DMS 273 treated with DMSO at 0.1 percent for 48 hours (cell line): ENCODE data around the gene LRRIQ4.

Experiments used
- DNase-seq: peaks from one replicate; lab custom pipeline; 2025; lab: John Stamatoyannopoulos, UW

The LRRIQ4 gene

DNA sequence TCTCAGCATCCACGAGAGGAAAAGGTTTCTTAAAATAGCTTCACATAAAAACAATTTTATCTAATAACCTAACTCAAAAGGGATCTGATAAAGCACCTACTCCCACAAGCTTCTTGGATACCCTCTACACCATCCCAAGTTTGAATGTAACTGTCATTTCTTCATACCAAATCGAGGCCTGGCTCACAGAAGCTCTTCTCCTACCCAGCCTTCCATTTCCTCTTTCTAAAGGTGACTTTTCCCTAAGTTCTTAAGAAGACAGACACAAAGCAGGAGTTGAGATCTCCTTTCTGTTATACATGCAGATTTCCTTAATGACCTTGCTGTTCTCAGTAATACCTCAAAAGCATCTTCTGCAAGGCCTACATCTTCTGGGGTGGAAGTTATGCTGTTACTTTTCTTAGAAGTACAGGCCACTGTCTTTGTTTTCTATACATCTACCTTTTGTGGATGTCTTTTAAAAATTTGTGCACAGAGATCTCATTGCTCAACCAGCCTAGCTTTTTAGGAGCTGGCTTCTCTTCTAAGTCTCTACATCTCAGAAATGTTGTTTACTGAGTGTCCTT, 3.4 kb upstream of the LRRIQ4 start:
- no peak for DNase-seq

DNA sequence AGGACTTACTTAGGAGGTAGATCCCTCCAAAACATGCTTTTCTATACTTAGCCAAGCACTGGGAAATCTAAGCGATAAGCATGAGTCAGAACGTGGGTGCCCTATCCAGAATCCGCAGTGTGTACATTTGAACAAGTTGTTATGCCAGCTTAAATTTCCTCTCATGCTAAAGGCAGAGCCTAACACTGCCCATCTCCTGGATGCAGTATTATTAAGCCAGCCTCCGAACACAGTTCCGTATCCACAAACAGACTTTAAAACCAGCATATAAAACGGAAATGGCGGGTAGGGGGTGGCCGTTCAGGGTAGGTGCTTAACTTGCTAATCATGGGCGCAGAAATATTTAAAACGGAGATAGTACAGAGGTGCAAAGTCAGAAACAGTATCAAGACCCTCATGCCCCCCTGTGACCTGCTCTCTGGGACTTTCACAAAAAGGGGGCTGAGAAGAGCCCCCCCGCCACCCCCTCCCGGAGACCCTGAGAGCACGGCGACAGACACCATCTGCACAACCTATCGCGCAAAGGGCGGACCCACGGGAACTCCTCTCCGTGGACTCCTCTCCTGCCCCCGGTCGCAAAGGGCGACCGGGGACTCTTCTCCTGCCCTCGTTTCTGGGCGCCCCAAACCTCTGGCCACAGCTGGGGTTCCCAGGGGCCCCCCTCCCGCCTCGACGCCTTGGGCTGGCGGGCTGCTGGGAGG, 889 bp upstream of the LRRIQ4 start:
- DNase-seq: peak; percentile 41

DNA sequence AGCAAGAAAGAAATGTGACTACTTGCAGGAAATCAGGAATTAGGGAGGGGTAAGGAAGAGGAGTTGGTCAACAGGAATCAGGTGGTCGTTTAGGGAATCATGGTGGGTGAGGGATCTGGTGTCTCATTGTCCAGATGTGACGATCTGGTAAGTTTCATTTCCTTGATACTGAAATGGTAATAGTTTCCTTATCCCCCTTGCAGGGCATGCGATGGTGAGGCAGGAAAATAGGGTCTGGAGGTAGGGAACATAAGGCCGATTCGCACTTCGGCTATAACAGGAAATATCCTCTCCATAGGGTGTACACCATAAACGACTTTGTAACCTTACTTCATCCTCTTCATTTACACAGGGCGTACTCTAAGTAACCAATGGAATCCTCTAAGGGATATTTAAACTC, 608 bp downstream of the LRRIQ4 start:
- DNase-seq: no peak

DNA sequence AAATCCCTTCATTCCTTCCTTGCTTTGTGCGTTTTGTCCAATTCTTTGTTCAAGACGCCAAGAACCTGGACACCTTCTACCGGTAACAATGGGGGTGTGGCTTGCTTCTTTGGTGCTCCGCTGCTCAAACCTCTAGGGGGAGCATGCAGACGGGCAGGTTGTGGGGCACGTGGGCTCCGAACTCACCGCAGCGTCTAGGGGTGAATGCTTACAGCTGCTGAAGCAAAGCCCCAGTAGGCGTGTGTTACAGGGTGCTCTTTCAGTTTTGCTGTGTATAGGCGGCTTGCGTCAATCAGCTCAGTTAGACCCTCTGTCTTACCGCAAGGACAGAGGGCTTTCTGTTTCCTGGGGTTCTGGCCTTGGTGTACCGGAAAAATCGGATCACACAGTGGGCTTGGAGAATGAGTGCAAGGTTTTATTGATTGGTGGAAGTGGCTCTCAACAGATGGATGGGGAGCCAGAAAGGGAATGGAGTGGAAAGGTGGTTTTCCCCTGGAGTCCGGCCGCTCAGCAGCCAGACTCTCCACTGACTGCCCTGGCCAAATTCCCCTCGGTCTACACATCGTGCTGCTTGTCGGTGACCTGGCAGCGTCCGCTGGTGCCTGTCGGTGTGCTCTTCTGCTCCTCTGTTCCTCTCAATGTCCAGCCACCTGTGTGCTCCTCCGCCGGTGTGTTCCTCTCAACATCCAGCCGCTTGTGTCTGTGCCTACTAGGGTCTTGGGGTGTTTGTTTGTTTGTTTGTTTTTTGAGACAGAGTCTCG, 1.3 kb downstream of the LRRIQ4 start:
- no peak for DNase-seq

DNA sequence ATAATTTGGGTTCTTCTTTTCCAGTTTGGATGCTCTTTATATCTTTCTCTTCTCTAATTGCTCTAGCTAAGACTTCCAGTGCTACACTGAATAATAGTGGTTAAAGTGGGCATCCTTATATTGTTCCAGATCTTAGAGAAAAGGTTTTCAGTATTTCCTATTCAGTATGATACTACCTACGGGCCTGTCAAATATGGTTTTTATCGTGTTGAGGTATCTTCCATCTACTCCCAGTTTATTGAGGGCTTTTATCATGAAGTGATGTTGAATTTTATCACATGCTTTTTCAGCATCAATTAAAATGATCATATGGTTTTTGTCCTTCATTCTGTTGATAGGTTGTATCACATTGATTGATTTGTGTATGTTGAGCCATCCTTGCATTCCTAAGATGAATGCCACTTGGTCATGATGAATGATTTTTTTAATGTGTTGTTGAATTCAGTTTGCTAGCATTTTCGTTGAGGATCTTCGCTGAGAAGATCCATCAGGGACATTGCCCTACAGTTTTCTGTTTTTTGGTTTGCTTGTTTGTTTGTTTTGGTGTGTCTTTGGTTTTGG, 3.0 kb downstream of the LRRIQ4 start:
- DNase-seq: no peak

DNA sequence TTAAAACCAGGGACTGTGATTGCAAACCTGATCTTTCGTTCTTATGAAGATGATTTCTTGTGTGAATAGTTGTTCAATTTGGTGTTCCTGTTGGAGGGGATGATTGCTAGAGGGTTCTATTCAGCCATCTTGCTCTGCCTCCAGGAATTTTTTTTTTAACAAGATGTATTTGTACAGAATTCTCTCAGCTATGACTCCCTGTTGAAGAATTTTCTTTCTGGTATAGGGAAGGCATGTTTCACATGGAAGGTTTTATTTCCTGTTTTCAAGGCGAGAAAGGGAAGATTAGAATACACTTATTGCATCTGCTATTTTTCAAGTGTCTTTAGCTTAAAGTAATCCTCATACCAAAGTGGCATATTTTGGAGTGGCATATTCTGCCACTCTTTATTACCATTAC, 5.6 kb downstream of the LRRIQ4 start:
- no peak for DNase-seq

DNA sequence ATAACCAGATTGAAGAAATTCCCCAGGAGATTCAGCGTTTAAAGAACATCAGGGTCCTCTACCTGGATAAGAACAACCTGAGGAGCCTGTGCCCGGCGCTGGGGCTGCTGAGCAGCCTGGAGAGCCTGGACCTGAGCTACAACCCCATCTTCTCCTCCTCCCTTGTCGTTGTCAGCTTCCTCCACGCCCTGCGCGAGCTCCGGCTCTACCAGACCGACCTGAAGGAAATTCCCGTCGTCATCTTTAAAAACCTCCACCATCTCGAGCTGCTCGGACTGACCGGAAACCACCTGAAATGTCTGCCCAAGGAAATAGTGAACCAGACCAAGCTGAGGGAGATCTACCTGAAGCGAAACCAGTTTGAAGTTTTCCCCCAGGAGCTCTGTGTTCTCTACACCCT, 9.4 kb downstream of the LRRIQ4 start:
- no peak for DNase-seq

DNA sequence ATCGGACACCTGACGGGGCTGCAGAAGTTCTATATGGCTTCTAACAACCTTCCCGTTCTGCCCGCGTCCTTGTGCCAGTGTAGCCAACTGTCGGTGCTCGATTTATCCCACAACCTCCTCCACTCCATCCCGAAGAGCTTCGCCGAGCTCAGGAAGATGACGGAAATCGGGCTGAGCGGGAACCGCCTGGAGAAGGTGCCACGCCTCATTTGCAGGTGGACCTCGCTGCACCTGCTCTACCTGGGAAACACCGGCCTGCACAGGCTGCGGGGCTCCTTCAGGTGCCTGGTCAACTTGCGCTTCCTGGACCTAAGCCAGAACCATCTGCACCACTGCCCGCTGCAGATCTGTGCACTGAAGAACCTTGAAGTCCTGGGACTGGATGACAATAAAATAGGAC, 9.9 kb downstream of the LRRIQ4 start:
- no peak for DNase-seq

DNA sequence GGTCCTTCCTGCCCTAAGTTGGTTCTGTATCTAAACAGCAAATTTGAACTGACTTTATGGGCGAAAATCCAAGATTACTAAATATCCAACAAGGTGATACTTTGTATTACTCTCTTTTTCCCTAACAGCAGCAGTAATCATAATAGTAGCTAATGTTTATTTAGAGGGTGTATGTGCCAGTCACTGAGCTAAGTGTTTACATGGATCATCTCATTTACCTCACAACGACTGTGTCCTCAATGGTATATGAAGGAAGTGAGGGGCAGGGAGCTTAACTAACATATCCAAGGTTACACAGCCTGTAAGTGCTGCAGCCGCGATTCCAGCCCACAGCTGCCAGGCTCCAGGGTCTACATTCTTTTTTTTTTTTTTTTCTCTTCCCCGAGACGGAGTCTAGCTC, 10.3 kb downstream of the LRRIQ4 start:
- DNase-seq: no peak

DNA sequence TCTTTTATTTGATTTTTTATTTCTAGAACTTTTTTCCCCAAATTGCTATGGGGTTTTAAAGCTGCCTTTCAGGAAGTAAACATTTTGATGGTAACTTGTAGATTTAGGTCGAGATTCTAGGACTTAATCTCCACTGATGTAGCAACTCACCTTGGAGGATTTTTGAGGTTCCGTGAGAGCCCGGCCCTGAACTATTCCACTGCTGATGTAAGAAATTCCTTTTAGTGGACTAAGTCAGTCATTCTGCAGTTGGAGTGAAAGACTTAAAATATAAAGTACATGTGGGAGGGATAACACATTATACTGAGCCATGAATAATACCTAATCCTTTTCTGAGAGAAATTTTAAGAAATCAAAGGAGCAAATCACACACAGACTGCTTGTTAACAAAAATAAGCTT, 12.6 kb downstream of the LRRIQ4 start:
- no peak for DNase-seq

DNA sequence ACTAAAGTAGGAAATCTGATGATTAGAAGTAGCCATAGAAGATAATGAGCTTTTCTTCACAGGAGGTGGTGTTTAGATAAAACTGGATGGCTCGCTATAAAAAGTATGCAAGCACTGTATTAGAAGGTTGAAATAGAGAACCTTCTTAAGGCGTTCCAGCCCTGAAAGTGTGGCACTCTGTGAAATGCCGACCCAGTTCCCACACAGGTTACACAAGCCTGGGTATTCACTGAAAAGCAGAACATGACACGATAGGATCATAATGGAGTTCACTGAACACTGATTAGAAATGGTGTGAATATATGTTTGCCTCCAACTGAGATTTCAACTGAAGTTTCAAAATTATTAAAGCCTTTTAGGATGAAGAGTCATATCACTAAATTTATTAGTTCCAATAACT, 15.0 kb downstream of the LRRIQ4 start:
- DNase-seq: no peak

DNA sequence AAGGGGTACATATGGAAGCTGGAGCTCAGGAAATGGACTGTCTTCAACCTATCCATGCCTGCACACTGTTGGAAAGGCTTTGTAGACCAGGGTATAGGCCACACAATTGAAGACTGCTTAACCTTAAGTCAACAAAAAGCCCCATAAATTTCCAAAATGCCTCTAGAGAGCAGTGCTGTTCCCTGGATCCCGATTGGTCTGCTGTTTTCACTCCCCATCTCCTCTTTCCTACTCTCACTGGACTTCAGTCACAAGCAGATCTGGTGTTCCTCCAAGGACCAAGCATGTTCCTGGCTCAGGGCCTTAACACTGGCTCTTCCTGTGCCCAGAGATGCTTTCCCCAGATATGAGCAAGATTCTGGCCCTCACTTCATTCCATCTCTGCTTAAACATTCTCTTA, 22.9 kb downstream of the LRRIQ4 start:
- no peak for DNase-seq

DNA sequence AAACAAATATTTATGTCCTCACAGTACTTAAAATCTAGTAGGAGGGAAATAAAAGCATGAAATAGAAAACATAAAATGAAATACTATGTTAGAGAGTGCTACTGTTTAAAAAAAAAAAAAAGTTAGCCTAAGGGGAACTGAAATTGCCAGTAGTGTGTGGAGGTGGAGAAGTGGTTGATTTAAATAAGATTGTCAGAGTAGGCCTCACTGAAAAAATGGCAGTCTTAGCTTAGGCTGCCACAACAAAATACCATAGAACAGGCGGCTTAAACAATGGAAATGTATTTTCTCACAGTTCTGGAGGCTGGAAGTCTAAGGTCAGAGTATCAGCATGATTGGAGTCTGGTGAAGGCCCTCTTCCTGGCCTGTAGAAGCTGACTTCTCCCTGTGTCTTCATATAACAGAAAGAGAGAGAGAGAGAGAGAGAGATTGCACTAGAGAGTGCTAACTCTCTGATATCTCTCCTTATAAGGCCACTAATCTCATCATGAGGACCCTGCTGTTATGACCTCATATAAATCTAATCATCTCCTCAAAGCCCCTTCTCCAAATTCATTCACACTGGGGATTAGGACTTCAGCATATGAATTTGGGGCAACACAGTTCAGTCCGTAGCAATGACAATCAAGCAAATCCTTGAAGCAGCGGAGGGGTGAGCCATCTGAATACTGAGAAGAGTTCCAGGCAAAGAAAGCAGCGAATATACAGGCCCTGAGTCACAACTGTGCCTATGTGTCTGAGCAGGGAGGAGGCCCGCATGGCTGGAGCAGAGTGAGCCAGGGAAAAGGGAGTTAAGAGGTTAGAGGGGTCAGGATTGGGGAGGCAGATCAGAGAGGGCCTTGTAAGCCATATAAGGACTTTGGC, 23.6 kb downstream of the LRRIQ4 start:
- DNase-seq: no peak

DNA sequence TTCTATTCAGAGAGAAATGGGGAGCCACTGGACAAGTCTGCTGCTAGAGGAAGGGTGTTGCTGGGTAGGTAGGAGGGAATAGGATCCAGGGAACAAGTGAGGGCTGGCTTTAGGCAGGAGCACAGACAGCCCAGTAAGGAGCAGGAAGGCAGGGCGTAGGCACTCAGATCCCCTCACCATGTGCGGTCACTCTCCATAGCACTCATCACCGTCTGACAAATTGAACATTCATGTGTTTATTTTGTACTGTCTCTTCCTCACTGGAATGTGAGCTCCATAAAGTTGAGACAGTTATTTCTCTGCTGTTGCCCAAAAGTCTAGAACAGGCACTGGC, 24.2 kb downstream of the LRRIQ4 start:
- no peak for DNase-seq

DNA sequence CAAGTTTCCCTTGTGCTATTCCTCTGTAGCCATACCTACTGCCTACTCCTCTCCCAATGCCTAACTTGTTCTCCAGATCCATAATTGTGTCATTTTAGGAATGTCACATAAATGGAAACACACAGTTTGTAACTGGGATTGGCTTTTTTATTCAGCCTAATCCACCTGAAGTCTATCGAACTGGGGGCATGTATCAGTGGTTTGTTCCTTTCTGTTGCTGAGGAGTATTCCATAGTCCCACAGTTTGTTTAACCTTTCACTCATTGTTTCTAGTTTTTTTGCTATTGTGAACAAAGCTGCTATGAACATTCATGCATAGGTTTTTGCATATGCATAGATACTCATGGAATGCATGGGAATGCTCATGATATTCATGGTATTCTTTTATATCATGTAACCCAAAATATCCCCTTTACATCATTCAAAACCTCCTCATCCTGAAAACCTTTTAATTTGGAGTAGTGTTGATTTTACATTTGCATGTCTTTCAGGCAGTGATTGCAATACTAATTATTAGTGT, 25.9 kb downstream of the LRRIQ4 start:
- DNase-seq: no peak

DNA sequence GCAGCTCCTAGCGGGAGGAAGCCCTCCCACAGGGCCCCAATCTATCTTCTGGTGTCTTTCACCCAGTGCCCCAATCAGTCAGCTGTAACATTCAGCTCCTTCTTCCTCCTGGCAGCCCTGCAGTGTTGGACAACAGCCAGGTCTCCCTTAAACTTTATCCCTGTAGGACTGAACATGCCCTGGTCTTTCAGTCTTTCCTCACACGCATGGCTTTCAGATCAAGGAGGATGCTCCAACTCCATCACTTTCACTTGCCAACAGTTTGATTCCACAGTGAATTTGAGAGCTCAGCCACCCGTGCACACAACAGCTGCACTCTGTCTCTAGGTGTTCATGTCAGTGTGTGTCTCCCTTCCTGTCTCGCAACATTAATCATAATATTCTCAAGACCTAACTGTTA, 28.5 kb downstream of the LRRIQ4 start:
- DNase-seq: no peak

DNA sequence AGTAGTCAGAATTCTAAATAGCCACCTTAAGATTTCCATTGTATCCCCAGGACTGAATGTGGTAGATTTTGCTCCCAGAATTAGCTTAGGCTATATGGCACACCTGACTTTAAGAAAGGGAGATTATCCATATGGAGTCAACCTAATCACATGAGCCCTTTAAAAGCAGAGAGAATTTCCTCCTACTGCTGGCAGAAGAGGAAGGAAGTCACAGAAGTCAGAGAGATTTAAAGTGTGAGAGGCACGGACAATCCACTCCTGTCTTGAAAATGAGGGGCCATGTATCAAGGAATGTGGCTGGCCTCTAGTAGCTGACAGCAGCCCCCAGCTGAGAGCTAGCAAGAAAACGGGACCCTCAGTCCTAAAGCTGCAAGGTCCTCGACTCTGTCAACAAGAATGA, 30.3 kb downstream of the LRRIQ4 start:
- DNase-seq: no peak

DNA sequence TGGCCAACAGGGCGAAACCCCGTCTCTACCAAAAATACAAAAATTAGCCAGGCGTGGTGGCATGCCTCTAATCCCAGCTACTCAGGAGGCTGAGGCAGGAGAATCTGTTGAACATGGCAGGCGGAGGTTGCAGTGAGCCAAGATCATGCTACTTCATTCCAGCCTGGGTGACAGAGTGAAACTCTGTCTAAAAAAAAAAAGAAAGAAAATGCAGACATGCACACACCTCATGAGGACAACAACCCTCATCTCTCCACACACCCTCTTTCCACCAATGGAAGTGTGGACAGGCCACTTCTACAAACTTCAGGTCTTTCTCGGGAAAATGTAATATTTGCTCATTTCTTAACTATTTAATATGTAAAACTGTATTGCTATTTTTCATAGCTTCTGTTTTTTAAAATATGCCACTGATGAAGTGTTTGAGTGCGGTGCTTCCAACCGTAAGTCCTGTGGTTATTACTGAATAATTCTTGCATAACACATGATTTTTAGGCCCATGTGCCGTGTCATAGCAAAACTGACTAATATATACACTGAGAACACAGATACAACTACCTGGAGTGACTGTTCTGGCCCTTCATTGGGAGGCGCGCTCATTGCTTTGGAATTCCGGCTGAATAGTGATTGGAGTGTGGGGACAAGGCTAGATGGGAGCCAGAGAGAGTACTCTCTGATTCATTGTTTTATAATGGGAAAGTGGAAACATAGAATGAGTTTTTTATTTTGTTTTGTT, 34.0 kb downstream of the LRRIQ4 start:
- no peak for DNase-seq

DNA sequence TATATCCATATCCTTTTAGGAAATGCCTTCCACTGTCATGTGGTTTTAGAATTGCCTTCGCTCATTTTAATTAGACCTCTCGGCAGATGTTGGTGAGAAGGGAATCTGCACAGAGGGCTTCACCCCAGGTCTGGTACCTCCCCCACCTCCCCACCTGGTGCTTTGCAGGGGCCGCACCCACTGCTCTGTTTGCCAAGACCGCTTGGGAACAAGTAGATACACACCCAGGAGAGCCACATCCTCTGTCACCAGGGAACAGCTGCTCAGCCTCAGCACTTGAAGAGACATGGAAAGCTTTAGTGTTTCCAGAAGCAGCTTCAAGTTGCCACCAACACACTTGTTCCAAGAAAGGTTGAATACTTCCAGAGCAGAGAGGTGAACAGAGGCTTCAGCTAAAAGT, 35.2 kb downstream of the LRRIQ4 start:
- no peak for DNase-seq

DNA sequence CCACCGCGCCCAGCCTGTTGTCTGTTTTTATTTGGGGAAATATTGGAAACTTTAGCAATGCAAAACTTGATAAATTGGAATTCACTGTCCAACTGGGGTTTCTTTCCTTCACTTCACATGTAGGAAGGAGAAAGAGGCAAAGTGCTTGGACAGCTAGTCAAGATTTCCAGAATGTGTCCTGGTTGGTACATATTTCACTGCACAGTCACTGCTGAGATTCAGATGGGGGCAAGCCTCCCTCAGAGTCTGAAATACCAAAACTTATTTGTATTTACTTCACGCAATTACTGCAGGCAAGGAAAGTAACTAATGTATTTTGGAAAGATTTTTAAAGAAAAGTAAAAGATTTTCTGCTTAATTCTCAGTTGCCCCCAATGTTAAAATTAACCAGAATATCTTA, 36.1 kb downstream of the LRRIQ4 start:
- no peak for DNase-seq

DNA sequence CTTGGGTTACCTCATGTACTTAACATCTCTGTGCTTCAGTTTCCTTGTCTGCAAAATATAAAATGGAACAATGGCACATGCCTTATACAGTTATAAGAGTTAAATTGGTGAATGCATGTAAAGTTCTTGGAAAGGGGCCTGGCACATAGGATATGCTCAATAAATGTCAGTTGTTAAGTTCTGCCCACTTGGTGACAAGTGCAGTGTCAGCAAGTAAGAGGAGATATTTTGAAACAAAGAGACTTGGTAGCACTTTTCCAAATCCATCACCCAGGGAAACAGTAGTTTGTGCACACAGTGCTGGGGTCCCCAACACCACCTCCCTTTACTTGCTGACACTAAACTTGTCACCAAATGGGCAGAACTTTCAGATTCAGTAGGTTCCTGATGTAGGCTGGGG, 37.9 kb downstream of the LRRIQ4 start:
- no peak for DNase-seq

DNA sequence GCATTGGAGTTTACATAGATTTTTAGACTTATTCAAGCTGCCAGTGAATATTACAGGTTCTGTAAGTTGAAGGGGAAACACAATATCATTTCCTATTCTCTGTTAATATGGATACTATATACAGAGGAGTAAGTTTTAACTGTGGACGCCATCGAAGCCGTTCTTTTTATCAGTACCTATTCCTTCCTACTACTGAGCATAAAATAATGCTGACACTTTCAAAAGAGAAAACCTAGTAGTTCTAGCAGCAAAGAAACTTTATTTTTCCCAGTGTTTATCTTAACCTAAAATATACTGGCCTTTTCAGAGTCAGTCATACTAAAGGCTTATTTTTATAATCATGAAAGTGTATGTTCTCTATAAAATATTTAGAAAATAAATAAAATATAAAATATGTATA, 42.8 kb downstream of the LRRIQ4 start:
- DNase-seq: no peak
